ENCODE results near the gene IL19.

GRCh38 chr1:206860165-206860564, 89.6 kb downstream of the IL19 start:
- TF ChIP-seq POLR2A (IDR thresholded peaks at IDR 0.05) (no peak), CTCF (IDR thresholded peaks at IDR 0.05) (no peak)
